GM23338 (cell line): ENCODE data around the gene HBA1. TPM values are rescaled to one million over a fixed set of nuclear protein-coding genes. Genes with fewer than 3 reads are reported as not detected.
"Not testable (repeated sequence)": the region's sequence is repeated elsewhere in the genome, so short reads cannot be mapped to it uniquely, and the experiment has no call there.

ENCODE experiments used
- ATAC-seq: fragments of 200-7000 bp; cut with Tn5 transposase; 3 replicates; pipeline ENCODE4 v1.9.1; 2020
- DNase-seq: peaks from one replicate; pipeline ENCODE4 v3.0.0-alpha.2; 2015; ENCODE audit warnings: low spot score
- H2AFZ ChIP-seq: fragments of 200-600 bp; sonication (generic); 2 replicates; pipeline ENCODE4 v1.8.0; 2016; ENCODE audit warnings: antibody characterized with exemption, mild to moderate bottlenecking, moderate library complexity
- H3F3A ChIP-seq: fragments of 200-600 bp; sonication (generic); replicated peaks from 2 replicates; pipeline ENCODE4 v1.8.0; 2017; ENCODE audit warnings: antibody characterized with exemption, mixed run types, low read depth
- H3K27ac ChIP-seq: fragments of 200-600 bp; sonication (generic); 2 replicates; pipeline ENCODE4 v1.6.1; 2016; ENCODE audit warnings: low read depth
- H3K27me3 ChIP-seq: fragments of 200-600 bp; sonication (generic); 2 replicates; pipeline ENCODE4 v1.8.0; 2016; ENCODE audit warnings: mild to moderate bottlenecking, mixed run types, moderate library complexity; ENCODE audit not compliant: insufficient read depth
- H3K36me3 ChIP-seq: fragments of 200-600 bp; sonication (generic); 2 replicates; pipeline ENCODE4 v1.8.0; 2016; ENCODE audit warnings: mild to moderate bottlenecking; ENCODE audit not compliant: insufficient read depth
- H3K4me1 ChIP-seq: fragments of 200-600 bp; sonication (generic); 2 replicates; pipeline ENCODE4 v1.8.0; 2016; ENCODE audit warnings: mild to moderate bottlenecking, moderate library complexity; ENCODE audit not compliant: insufficient read depth
- H3K4me2 ChIP-seq: fragments of 200-600 bp; sonication (generic); 2 replicates; pipeline ENCODE4 v1.7.1; 2017; ENCODE audit warnings: mixed run types
- H3K4me3 ChIP-seq: fragments of 200-600 bp; sonication (generic); 2 replicates; pipeline ENCODE4 v1.6.1; 2016; ENCODE audit warnings: mixed run types
- H3K79me2 ChIP-seq: fragments of 200-600 bp; sonication (generic); replicated peaks from 2 replicates; pipeline ENCODE4 v1.8.0; 2017; ENCODE audit warnings: mild to moderate bottlenecking; ENCODE audit not compliant: insufficient read depth
- H3K9me2 ChIP-seq: fragments of 200-600 bp; sonication (generic); 2 replicates; pipeline ENCODE4 v1.8.0; 2017; ENCODE audit not compliant: insufficient read depth
- H4K20me1 ChIP-seq: fragments of 200-600 bp; sonication (generic); replicated peaks from 2 replicates; pipeline ENCODE4 v1.8.0; 2017; ENCODE audit warnings: mild to moderate bottlenecking; ENCODE audit not compliant: insufficient read depth
- H3K27ac Mint-ChIP-seq: 2 replicates; pipeline ENCODE4 v1.8.0; 2020; ENCODE audit warnings: inconsistent platforms, mild to moderate bottlenecking, moderate library complexity, mixed read lengths
- H3K27me3 Mint-ChIP-seq: 3 replicates; pipeline ENCODE4 v1.8.0; 2022; ENCODE audit warnings: low read depth, mild to moderate bottlenecking, moderate library complexity, mixed read lengths, inconsistent platforms; ENCODE audit not compliant: insufficient read depth, poor library complexity
- H3K36me3 Mint-ChIP-seq: 3 replicates; pipeline ENCODE4 v1.8.0; 2021; ENCODE audit warnings: low read depth, mild to moderate bottlenecking, inconsistent platforms, moderate library complexity, mixed read lengths
- H3K4me1 Mint-ChIP-seq: 3 replicates; pipeline ENCODE4 v1.8.0; 2020; ENCODE audit warnings: mild to moderate bottlenecking, inconsistent platforms, mixed read lengths
- H3K4me3 Mint-ChIP-seq: 3 replicates; pipeline ENCODE4 v1.8.0; 2021; ENCODE audit warnings: moderate library complexity, mild to moderate bottlenecking, inconsistent platforms, mixed read lengths
- H3K9me3 Mint-ChIP-seq: 3 replicates; pipeline ENCODE4 v1.8.0; 2020; ENCODE audit warnings: moderate library complexity, mild to moderate bottlenecking, inconsistent platforms, mixed read lengths
- CREB1 ChIP-seq: fragments of 250-450 bp; sonication (Bioruptor Pico); IDR thresholded peaks from 2 replicates; pipeline ENCODE4 v1.5.0; 2020; ENCODE audit warnings: low read depth, mild to moderate bottlenecking, moderate library complexity
- polyA plus RNA-seq: library from polyadenylated mRNA; unstranded; fragments of >200 nt; fragmentation: Nextera tagmentation; extraction: Ambion mirVana; gene quantifications from 2 replicates; pipeline ENCODE4 v1.2.1, GENCODE V29; 2016
- total RNA-seq: library from RNA; depleted of rRNA; stranded (reverse); fragments of >200 nt; shearing (Covaris generic); gene quantifications from 2 replicates; pipeline ENCODE4 v1.2.3, GENCODE V29; 2014
- TF ChIP-seq, protein P1 (sequence below): fragments of 250-450 bp; sonication (Bioruptor Pico); IDR thresholded peaks from 2 replicates; pipeline ENCODE4 v1.5.0; 2020; ENCODE audit warnings: mild to moderate bottlenecking, moderate library complexity

Gene HBA1
- total and polyA plus RNA-seq, 2 experiments from 2014 or later = 6.7 TPM; not detected in 1

DNA sequence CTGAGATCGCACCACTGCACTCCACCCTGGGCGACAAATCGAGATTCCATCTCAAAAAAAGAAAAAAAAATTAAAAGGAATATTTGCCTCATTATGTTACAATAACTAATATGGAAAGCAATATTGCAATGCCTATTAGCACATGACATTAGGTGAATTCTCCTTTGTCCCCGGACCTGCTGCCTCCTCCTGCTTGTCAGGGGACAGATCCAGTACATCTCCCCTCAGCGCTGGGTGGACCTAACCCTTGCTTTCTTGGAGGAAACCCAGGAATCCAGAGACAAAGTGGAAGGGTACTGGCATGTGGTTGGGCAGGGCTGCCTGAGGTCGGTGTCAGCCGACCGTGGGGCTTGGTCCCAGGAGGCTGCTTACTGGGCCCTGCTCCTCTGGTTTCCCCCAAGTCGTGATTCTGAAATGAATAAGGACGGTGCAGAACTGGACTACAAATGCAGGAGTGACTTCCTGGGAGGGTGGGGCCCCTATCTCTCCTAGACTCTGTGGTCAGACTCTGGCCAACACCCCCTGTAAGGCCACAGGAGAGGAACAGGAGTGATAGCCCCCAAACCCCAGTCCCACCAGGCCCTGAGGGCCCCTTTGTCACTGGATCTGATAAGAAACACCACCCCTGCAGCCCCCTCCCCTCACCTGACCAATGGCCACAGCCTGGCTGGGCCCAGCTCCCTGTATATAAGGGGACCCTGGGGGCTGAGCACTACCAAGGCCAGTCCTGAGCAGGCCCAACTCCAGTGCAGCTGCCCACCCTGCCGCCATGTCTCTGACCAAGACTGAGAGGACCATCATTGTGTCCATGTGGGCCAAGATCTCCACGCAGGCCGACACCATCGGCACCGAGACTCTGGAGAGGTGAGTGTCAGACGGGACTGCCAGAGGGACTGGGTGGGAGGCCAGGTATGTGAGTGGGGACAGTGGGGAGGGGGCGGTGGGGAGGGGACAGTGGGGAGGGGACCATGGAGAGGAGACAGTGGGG, 24.0 kb upstream of the HBA1 start, which contains the start of gene HBZ (continued):
- TF ChIP-seq, protein P1, sequence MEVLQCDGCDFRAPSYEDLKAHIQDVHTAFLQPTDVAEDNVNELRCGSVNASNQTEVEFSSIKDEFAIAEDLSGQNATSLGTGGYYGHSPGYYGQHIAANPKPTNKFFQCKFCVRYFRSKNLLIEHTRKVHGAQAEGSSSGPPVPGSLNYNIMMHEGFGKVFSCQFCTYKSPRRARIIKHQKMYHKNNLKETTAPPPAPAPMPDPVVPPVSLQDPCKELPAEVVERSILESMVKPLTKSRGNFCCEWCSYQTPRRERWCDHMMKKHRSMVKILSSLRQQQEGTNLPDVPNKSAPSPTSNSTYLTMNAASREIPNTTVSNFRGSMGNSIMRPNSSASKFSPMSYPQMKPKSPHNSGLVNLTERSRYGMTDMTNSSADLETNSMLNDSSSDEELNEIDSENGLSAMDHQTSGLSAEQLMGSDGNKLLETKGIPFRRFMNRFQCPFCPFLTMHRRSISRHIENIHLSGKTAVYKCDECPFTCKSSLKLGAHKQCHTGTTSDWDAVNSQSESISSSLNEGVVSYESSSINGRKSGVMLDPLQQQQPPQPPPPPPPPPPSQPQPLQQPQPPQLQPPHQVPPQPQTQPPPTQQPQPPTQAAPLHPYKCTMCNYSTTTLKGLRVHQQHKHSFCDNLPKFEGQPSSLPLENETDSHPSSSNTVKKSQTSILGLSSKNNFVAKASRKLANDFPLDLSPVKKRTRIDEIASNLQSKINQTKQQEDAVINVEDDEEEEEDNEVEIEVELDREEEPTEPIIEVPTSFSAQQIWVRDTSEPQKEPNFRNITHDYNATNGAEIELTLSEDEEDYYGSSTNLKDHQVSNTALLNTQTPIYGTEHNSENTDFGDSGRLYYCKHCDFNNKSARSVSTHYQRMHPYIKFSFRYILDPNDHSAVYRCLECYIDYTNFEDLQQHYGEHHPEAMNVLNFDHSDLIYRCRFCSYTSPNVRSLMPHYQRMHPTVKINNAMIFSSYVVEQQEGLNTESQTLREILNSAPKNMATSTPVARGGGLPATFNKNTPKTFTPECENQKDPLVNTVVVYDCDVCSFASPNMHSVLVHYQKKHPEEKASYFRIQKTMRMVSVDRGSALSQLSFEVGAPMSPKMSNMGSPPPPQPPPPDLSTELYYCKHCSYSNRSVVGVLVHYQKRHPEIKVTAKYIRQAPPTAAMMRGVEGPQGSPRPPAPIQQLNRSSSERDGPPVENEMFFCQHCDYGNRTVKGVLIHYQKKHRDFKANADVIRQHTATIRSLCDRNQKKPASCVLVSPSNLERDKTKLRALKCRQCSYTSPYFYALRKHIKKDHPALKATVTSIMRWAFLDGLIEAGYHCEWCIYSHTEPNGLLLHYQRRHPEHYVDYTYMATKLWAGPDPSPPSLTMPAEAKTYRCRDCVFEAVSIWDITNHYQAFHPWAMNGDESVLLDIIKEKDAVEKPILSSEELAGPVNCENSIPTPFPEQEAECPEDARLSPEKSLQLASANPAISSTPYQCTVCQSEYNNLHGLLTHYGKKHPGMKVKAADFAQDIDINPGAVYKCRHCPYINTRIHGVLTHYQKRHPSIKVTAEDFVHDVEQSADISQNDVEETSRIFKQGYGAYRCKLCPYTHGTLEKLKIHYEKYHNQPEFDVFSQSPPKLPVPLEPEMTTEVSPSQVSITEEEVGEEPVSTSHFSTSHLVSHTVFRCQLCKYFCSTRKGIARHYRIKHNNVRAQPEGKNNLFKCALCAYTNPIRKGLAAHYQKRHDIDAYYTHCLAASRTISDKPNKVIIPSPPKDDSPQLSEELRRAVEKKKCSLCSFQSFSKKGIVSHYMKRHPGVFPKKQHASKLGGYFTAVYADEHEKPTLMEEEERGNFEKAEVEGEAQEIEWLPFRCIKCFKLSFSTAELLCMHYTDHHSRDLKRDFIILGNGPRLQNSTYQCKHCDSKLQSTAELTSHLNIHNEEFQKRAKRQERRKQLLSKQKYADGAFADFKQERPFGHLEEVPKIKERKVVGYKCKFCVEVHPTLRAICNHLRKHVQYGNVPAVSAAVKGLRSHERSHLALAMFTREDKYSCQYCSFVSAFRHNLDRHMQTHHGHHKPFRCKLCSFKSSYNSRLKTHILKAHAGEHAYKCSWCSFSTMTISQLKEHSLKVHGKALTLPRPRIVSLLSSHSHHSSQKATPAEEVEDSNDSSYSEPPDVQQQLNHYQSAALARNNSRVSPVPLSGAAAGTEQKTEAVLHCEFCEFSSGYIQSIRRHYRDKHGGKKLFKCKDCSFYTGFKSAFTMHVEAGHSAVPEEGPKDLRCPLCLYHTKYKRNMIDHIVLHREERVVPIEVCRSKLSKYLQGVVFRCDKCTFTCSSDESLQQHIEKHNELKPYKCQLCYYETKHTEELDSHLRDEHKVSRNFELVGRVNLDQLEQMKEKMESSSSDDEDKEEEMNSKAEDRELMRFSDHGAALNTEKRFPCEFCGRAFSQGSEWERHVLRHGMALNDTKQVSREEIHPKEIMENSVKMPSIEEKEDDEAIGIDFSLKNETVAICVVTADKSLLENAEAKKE = no peak
- no peak for TF ChIP-seq CREB1 (CRISPR knock-in tag)

DNA sequence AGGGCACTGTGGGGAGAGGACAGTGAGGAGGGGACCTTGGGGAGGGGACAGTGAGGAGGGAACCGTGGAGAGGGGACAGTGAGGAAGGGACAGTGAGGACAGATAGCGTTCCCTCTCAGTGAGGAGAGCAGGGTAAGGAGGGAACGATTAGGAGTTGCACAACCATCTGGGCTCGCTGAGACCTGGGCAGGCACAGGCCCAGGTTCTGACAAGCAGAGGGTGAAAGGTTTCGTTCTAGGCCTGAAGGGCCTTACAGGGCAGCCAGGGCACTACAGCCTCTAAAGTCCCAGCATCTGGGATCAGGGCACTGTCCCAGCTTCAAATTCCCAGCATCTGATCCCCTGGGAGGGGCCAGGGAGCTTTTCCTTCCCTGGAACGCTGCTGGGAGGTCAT, 23.4 kb upstream of the HBA1 start:
- H3K27ac Mint-ChIP-seq = not testable (repeated sequence)
- H3K27me3 ChIP-seq = peaks cover 70% of the 10 kb centered on the region
- H3K27me3 Mint-ChIP-seq = peaks cover 34% of the 10 kb centered on the region

DNA sequence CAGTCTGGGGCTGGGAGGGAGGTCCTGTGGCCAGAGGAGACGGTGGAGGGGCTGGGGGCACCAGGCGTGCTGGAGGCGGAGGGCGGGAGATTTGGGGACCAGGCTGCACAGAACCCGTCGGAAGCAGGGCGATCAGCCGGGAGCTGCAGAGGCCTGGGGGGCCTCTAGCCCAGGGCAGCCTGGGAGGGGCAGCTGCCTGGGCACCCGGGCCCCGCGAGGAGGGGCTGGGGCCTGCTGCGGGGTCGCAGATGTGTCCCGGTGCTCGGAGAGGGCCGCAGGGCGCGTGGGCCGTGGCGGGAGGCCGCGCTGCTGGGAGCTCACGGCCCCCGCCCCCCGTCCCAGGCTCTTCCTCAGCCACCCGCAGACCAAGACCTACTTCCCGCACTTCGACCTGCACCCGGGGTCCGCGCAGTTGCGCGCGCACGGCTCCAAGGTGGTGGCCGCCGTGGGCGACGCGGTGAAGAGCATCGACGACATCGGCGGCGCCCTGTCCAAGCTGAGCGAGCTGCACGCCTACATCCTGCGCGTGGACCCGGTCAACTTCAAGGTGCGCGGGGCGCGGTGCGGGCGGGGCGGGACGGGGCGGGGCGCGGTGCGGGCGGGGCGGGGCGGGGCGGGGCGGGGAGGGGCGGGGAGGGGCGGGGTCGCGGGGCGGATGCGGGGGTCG, 22.8 kb upstream of the HBA1 start:
- H3K27me3 Mint-ChIP-seq = peaks cover 32% of the 10 kb centered on the region

More for the DNA sequence above, 23.4 kb upstream of the HBA1 start:
- not testable (repeated sequence) for H3K4me3 ChIP-seq, H3K36me3 Mint-ChIP-seq, H3K27ac ChIP-seq, H3K79me2 ChIP-seq, H3K4me1 Mint-ChIP-seq, H3K36me3 ChIP-seq, H3K4me2 ChIP-seq, ATAC-seq, H2AFZ ChIP-seq, H3K9me2 ChIP-seq, H4K20me1 ChIP-seq, H3K4me1 ChIP-seq, H3K9me3 Mint-ChIP-seq, DNase-seq, H3F3A ChIP-seq
- H3K4me3 Mint-ChIP-seq = peak overlapping the region; percentile 44; the same call in 1 of the 3 replicates

More for the DNA sequence above, 22.8 kb upstream of the HBA1 start:
- H3K4me1 Mint-ChIP-seq, H3F3A ChIP-seq, H3K4me3 Mint-ChIP-seq, H3K4me3 ChIP-seq, H3K9me3 Mint-ChIP-seq, H3K4me1 ChIP-seq, H3K79me2 ChIP-seq, H3K4me2 ChIP-seq, DNase-seq, H3K9me2 ChIP-seq, H3K36me3 Mint-ChIP-seq, H3K36me3 ChIP-seq, H4K20me1 ChIP-seq, H3K27ac Mint-ChIP-seq, H3K27ac ChIP-seq, H2AFZ ChIP-seq: not testable (repeated sequence)
- ATAC-seq = peak; percentile 59
- H3K27me3 ChIP-seq = peaks cover 75% of the 10 kb centered on the region
